ENCODE data around the gene FBXL17. TPM values are rescaled to one million over a fixed set of nuclear protein-coding genes. Genes with fewer than 3 reads are reported as not detected.

FBXL17 gene
- polyA plus RNA-seq, 1 of the 3 experiments (the other 2 are of a cell fraction) = 4.4 TPM

DNA sequence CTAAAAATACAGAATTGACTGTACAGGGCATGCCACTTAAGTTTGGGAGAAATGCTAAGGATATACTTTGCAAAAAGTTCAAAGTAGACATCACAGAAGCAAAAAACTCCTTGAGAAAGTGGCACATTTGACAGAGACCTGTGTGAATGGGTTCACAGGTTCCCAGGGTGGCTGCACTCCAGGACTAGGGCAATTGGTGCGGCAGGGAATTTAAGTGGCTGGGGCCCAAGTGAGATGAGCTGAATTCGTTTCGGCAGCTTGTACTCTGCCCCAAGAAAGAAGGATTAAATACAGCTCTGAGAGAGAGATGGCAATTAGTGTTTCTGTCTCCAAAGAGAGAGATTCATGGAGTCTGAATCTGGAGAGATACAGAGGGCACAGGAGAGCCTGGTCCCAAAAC is 280.1 kb downstream of the FBXL17 start:
- Histone ChIP-seq H4K20me1 (ENCODE audit: insufficient read depth) (no peaks in the 10 kb centered on the region), H3K79me2 (ENCODE audit: insufficient read depth) (no peaks in the 10 kb centered on the region), H3K4me2 (no peak overlapping the region), H3K9ac (no peak overlapping the region), H2AFZ (ENCODE audit: low read depth) (no peak overlapping the region), H3K4me1 (ENCODE audit: control insufficient read depth in 1 of 2, insufficient read depth in 2 of 2, low read depth in 1 of 2, low read length in 1 of 2) (no peaks in the 10 kb centered on the region; a peak in 2 of 4 replicates), H3K4me3 (ENCODE audit: low read depth in 2 of 2, low read length in 1 of 2) (no peak overlapping the region), H3K9me3 (no peaks in the 10 kb centered on the region), H3K9me2 (no peaks in the 10 kb centered on the region), H3K27ac (ENCODE audit: low read depth in 2 of 2, low read length in 1 of 2) (no peak overlapping the region), H3K36me3 (replicated peaks in 1 of 2; ENCODE audit: control insufficient read depth in 1 of 2, insufficient read depth in 2 of 2, low read length in 1 of 2) (no peaks in the 10 kb centered on the region), H3F3A (replicated peaks; ENCODE audit: insufficient read depth) (no peaks in the 10 kb centered on the region), H3K27me3 (ENCODE audit: insufficient read depth) (no peaks in the 10 kb centered on the region)
- TF ChIP-seq, protein P1, sequence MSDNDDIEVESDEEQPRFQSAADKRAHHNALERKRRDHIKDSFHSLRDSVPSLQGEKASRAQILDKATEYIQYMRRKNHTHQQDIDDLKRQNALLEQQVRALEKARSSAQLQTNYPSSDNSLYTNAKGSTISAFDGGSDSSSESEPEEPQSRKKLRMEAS (IDR thresholded peaks at IDR 0.05; ENCODE audit: low read depth) = no peak
- TF ChIP-seq MEF2A (IDR thresholded peaks at IDR 0.05; ENCODE audit: borderline replicate concordance, low read depth) (no peak), CHD2 (IDR thresholded peaks at IDR 0.05; ENCODE audit: low read length, partially characterized antibody) (no peak), YY1 (IDR thresholded peaks at IDR 0.05; ENCODE audit: low read depth) (no peak), SMC3 (IDR thresholded peaks at IDR 0.05; ENCODE audit: low read depth, low read length) (no peak), TCF12 (IDR thresholded peaks at IDR 0.05) (no peak), TEAD4 (IDR thresholded peaks at IDR 0.05; ENCODE audit: borderline replicate concordance, insufficient read depth) (no peak), JUND (IDR thresholded peaks at IDR 0.05) (no peak), FOXM1 (IDR thresholded peaks at IDR 0.05; ENCODE audit: low read depth) (no peak), NFIC (IDR thresholded peaks at IDR 0.05; ENCODE audit: borderline replicate concordance) (no peak), RCOR1 (IDR thresholded peaks at IDR 0.05; ENCODE audit: low read length) (no peak), FOSL2 (IDR thresholded peaks at IDR 0.05; ENCODE audit: borderline replicate concordance, low read depth) (no peak), GATA2 (CRISPR knock-in tag; IDR thresholded peaks at IDR 0.05) (no peak), ELF1 (IDR thresholded peaks at IDR 0.05) (no peak)
- TF ChIP-seq, protein P2, sequence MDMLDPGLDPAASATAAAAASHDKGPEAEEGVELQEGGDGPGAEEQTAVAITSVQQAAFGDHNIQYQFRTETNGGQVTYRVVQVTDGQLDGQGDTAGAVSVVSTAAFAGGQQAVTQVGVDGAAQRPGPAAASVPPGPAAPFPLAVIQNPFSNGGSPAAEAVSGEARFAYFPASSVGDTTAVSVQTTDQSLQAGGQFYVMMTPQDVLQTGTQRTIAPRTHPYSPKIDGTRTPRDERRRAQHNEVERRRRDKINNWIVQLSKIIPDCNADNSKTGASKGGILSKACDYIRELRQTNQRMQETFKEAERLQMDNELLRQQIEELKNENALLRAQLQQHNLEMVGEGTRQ (IDR thresholded peaks at IDR 0.05; ENCODE audit: borderline replicate concordance, low read depth, low read length) = no peak
- TF ChIP-seq, protein P3, sequence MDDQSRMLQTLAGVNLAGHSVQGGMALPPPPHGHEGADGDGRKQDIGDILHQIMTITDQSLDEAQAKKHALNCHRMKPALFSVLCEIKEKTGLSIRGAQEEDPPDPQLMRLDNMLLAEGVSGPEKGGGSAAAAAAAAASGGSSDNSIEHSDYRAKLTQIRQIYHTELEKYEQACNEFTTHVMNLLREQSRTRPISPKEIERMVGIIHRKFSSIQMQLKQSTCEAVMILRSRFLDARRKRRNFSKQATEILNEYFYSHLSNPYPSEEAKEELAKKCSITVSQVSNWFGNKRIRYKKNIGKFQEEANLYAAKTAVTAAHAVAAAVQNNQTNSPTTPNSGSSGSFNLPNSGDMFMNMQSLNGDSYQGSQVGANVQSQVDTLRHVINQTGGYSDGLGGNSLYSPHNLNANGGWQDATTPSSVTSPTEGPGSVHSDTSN (IDR thresholded peaks at IDR 0.05) = no peak
- TF ChIP-seq, protein P4, sequence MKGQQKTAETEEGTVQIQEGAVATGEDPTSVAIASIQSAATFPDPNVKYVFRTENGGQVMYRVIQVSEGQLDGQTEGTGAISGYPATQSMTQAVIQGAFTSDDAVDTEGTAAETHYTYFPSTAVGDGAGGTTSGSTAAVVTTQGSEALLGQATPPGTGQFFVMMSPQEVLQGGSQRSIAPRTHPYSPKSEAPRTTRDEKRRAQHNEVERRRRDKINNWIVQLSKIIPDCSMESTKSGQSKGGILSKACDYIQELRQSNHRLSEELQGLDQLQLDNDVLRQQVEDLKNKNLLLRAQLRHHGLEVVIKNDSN (IDR thresholded peaks at IDR 0.05; ENCODE audit: borderline replicate concordance, low read depth) = no peak
- TF ChIP-seq, protein P5, sequence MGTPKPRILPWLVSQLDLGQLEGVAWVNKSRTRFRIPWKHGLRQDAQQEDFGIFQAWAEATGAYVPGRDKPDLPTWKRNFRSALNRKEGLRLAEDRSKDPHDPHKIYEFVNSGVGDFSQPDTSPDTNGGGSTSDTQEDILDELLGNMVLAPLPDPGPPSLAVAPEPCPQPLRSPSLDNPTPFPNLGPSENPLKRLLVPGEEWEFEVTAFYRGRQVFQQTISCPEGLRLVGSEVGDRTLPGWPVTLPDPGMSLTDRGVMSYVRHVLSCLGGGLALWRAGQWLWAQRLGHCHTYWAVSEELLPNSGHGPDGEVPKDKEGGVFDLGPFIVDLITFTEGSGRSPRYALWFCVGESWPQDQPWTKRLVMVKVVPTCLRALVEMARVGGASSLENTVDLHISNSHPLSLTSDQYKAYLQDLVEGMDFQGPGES (IDR thresholded peaks at IDR 0.05; ENCODE audit: low read depth, low read length) = no peak
- DNase-seq = no peak
- CTCF ChIA-PET = no interaction called here
- WGBS (ENCODE audit: low lambda C conversion rate) = 100% methylated on average over 3 of the region's 3 CpGs
- POLR2A ChIA-PET = no interaction called here

Data from SK-N-SH (cell line).